ENCODE results near the gene RALGAPB. TPM values are rescaled to one million over a fixed set of nuclear protein-coding genes. Genes with fewer than 3 reads are reported as not detected.

Gene RALGAPB
- total and polyA plus RNA-seq, 2 of the 13 experiments (the other 11 are each of a cell fraction or from before 2014, with no cell fraction given): 17.6 to 30.6 TPM

DNA sequence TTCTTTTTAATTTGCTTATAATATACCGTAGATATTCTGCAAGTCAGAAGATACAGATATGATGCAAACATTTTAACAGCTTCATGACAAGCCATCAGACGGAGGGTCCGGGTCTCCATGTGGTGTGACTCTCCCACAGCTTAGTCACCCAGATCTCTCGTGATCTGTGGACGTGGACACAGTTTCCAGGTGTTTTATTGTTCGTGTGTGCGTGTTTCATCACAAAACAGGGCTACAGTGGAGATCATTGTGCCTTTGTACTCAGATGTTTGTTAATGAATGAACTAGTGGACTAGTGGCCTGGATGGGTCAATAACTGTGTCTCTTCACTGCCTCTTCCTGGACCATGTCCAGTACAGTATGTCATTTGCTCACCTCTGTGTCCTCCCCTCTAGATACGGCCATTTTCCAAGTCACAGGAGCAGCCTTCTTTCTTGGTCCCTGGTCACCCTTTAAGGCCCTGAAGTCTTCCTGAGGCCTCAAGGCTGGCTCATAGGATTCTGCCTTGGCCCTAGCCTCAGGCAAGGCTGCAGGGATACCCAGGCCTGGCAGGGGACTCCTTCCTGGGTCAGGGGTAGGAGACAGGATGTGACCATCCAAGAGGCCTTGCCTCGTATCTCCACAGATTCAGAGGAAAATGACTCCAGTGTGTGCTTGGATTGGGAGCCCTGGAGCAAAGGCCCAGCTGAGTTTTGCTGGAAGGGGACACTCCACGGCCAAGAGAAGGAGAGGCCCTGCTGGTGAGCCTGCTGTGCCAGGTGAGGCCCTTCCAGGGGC lies 112.9 kb downstream of the RALGAPB start (continued):
- TF ChIP-seq, protein P1, sequence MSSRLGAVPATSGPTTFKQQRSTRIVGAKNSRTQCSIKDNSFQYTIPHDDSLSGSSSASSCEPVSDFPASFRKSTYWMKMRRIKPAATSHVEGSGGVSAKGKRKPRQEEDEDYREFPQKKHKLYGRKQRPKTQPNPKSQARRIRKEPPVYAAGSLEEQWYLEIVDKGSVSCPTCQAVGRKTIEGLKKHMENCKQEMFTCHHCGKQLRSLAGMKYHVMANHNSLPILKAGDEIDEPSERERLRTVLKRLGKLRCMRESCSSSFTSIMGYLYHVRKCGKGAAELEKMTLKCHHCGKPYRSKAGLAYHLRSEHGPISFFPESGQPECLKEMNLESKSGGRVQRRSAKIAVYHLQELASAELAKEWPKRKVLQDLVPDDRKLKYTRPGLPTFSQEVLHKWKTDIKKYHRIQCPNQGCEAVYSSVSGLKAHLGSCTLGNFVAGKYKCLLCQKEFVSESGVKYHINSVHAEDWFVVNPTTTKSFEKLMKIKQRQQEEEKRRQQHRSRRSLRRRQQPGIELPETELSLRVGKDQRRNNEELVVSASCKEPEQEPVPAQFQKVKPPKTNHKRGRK (CRISPR knock-in tag; IDR thresholded peaks at IDR 0.05): peak; percentile 72; the same call in 1 of the 2 replicates
- 0 out of 2 replicates have a peak, but pooled peaks have one; percentile 72 for TF ChIP-seq ZNF256 (CRISPR knock-in tag; conservative IDR thresholded peaks at IDR 0.05)
- TF ChIP-seq ZNF207 (IDR thresholded peaks at IDR 0.05; ENCODE audit: borderline replicate concordance): no peak
- TF ChIP-seq HNRNPL (IDR thresholded peaks at IDR 0.05; ENCODE audit: low read depth, low read length): no peak
- no peak for TF ChIP-seq REL (CRISPR knock-in tag; conservative IDR thresholded peaks at IDR 0.05)
- TF ChIP-seq ZBTB3 (CRISPR knock-in tag; IDR thresholded peaks at IDR 0.05; ENCODE audit: borderline replicate concordance, low read depth): 0 out of 2 replicates have a peak, but pooled peaks have one; percentile 71
- TF ChIP-seq PLRG1 (conservative IDR thresholded peaks at IDR 0.05): no peak
- no peak for TF ChIP-seq SIN3A (IDR thresholded peaks at IDR 0.05; ENCODE audit: borderline replicate concordance, low read depth, low read length)
- TF ChIP-seq ZBTB21 (CRISPR knock-in tag; IDR thresholded peaks at IDR 0.05): no peak; the same call in 1 of the 2 replicates
- no peak for TF ChIP-seq ATM (IDR thresholded peaks at IDR 0.05; ENCODE audit: borderline replicate concordance)
- 0 out of 2 replicates have a peak, but pooled peaks have one; percentile 47 for TF ChIP-seq ZSCAN25 (CRISPR knock-in tag; IDR thresholded peaks at IDR 0.05)
- TF ChIP-seq POLR2G (IDR thresholded peaks at IDR 0.05; ENCODE audit: low read depth, low read length): peak; percentile 78
- TF ChIP-seq, protein P2, sequence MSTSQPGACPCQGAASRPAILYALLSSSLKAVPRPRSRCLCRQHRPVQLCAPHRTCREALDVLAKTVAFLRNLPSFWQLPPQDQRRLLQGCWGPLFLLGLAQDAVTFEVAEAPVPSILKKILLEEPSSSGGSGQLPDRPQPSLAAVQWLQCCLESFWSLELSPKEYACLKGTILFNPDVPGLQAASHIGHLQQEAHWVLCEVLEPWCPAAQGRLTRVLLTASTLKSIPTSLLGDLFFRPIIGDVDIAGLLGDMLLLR (CRISPR knock-in tag; IDR thresholded peaks at IDR 0.05): peak; percentile 46; the same call in 1 of the 2 replicates
- TF ChIP-seq ZNF282 (IDR thresholded peaks at IDR 0.05; ENCODE audit: partially characterized antibody): no peak
- peak; percentile 91 for TF ChIP-seq LCORL (IDR thresholded peaks at IDR 0.05)
- TF ChIP-seq LCORL (CRISPR knock-in tag; IDR thresholded peaks at IDR 0.05): peak; percentile 79; the same call in 1 of the 2 replicates
- no peak for TF ChIP-seq ZNF484 (CRISPR knock-in tag; IDR thresholded peaks at IDR 0.05; ENCODE audit: borderline replicate concordance, low read depth)
- TF ChIP-seq HOXA5 (CRISPR knock-in tag; IDR thresholded peaks at IDR 0.05): peak; percentile 48; the same call in 1 of the 2 replicates
- TF ChIP-seq ZNF761 (CRISPR knock-in tag; conservative IDR thresholded peaks at IDR 0.05): peak; percentile 83; the same call in 1 of the 2 replicates
- peak; percentile 90 for TF ChIP-seq ERF (CRISPR knock-in tag; IDR thresholded peaks at IDR 0.05)
- TF ChIP-seq RFX1 (IDR thresholded peaks at IDR 0.05): no peak
- TF ChIP-seq ZNF326 (CRISPR knock-in tag; IDR thresholded peaks at IDR 0.05; ENCODE audit: borderline replicate concordance): no peak
- 0 out of 2 replicates have a peak, but pooled peaks have one; percentile 30 for TF ChIP-seq ZNF160 (CRISPR knock-in tag; IDR thresholded peaks at IDR 0.05)
- TF ChIP-seq, protein P3, sequence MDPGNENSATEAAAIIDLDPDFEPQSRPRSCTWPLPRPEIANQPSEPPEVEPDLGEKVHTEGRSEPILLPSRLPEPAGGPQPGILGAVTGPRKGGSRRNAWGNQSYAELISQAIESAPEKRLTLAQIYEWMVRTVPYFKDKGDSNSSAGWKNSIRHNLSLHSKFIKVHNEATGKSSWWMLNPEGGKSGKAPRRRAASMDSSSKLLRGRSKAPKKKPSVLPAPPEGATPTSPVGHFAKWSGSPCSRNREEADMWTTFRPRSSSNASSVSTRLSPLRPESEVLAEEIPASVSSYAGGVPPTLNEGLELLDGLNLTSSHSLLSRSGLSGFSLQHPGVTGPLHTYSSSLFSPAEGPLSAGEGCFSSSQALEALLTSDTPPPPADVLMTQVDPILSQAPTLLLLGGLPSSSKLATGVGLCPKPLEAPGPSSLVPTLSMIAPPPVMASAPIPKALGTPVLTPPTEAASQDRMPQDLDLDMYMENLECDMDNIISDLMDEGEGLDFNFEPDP (CRISPR knock-in tag; conservative IDR thresholded peaks at IDR 0.05): no peak
- TF ChIP-seq HNF4A (CRISPR knock-in tag; IDR thresholded peaks at IDR 0.05): peak; percentile 98
- TF ChIP-seq, protein P4, sequence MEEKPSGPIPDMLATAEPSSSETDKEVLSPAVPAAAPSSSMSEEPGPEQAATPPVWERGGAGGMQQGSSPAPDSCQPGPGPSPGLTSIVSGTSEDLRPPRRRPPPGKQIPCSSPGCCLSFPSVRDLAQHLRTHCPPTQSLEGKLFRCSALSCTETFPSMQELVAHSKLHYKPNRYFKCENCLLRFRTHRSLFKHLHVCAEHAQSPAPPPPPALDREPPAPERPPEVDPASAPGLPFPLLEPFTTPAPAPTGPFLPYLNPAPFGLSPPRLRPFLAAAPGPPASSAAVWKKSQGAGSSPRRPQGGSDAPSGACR (CRISPR knock-in tag; IDR thresholded peaks at IDR 0.05): peak; percentile 83
- peak; percentile 55; the same call in 1 of the 2 replicates for TF ChIP-seq ZNF572 (CRISPR knock-in tag; IDR thresholded peaks at IDR 0.05)
